Body of pancreas (tissue), 4 donors: ENCODE measurements around the gene NSMCE1.

Experiments
- CTCF ChIP-seq, 7 experiments: fragments of 450-650 bp in 4 of 7; fragments of 200-600 bp in 3 of 7; sonication (generic) in 3 of 7; IDR thresholded peaks; one replicate each; pipeline ENCODE4 v1.5.1; 2016 to 2019; ENCODE audit warnings: antibody characterized with exemption in 7 of 7
- POLR2A ChIP-seq, 3 donors: fragments of 450-650 bp; IDR thresholded peaks; one replicate each; pipeline ENCODE4 v1.6.1; 2016; ENCODE audit warnings: antibody characterized with exemption in 3 of 3, mild to moderate bottlenecking in 2 of 3

- TF ChIP-seq CTCF (IDR thresholded peaks at IDR 0.05): no peak
- TF ChIP-seq POLR2A (IDR thresholded peaks at IDR 0.05): no peak
Measured at GRCh38 chr16:27210174-27210573, 58.4 kb downstream of the NSMCE1 start.
